Hematopoietic multipotent progenitor cell treated with erythropoietin and hydrocortisone succinate and interleukin-3 and kit ligand, for 4 days (in vitro differentiated cells): ENCODE results near the gene GOSR1.
"Not testable (repeated sequence)": the region's sequence is repeated elsewhere in the genome, so short reads cannot be mapped to it uniquely, and the experiment has no call there.

Experiments used
- DNase-seq: peaks from one replicate; pipeline ENCODE4 v3.0.0-alpha.2; 2015

Gene GOSR1

DNA sequence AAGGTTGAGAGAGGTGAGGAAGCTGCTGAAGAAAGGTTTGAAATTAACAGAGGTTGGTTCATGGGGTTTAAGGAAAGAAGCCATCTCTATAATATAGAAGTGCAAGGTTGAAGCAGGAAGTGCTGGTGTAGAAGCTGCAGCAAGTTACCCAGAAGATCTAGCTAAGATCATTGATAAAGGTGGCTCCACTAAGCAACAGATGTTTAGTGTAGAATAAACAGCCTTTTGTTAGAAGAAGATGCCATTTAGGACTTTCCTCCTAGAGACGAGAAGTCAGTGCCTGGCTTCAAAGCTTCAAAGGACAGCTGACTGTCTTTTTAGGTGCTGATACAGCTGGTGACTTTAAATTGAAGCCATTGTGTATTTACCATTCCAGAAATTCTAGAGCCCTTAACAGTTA, 29.3 kb downstream of the GOSR1 start:
- peak; percentile 10 for DNase-seq

GRCh38 chr17:30513346-30513745, 36.1 kb downstream of the GOSR1 start:
- no peak for DNase-seq

DNA sequence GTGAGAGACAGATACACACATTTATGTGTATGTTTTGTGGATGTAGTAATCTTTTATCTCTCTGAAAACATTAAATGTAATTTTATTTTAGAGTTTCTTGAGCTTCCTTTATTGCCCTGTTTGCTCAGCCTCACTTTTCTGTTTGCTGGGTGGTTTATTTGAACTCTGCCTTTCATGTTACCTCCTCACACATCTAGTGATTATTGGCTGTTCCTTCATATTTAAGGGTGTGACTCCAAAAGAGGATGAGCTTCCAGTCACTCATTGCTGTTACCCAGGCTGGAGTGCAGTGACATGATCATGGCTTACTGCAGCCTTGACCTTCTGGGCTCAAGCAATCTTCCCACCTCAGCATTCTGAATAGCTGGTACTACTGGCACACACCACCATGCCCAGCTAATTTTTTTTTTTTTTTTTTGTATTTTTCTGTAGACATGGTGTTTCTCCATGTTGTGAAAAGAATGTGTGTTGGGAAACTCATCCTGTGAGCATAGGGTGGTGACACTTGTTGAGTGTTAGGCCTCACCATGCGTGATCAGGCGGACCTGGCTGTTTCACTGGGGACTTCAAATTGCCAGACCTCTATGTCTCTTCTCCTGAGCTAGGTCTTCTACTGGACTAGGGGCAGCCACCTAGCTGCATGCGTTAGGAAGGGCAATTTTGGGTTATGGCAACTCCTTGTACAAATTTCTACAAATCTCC, 37.8 kb downstream of the GOSR1 start:
- no peak for DNase-seq

- no peak for DNase-seq
These were observed 40.6 kb downstream of the GOSR1 start for GRCh38 chr17:30517786-30518185.

DNA sequence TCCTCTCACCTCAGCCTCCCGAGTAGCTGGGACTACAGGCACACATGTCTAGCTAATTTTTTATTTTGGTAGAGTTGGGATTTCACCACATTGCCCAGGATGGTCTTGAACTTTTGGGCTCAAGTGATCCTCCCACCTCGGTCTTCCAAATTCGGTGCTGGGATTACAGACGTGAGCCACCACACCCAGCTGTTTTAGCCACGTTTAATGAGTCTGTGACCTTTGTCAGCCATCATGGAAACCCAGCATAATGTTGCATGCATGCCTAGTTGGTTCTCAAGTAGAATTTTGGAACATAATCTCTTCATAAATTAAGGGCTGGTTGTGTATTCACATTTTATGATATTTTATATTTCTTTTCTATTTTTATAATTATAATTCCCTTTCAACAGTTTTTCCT, 42.0 kb downstream of the GOSR1 start:
- DNase-seq = no peak

- DNase-seq = no peak
These were observed 42.5 kb downstream of the GOSR1 start for GRCh38 chr17:30519707-30520106.

DNA sequence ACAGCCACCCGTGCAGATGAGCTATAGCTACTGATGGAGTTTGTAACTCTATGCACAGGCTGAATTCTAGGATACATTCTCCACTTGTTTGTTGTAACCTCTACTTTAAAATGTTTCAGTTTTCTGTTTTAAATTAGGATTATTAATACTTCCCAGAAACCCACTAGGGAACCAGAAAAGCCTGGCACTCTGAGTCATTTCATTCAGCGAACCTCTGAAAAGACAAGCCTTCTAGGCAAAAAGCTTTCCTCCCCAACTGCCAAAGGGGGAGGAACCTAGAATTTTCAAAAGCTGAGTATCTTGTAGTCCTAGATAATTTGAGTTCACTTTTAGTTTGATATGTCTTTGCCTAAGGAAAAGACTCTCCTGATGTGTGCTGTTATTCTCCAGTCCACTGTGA, 43.2 kb downstream of the GOSR1 start:
- DNase-seq = no peak

- DNase-seq = no peak
These were observed 43.7 kb downstream of the GOSR1 start for GRCh38 chr17:30520882-30521281.

GRCh38 chr17:30521766-30522165, 44.6 kb downstream of the GOSR1 start:
- DNase-seq = no peak

- not testable (repeated sequence) for DNase-seq
These were observed 46.0 kb downstream of the GOSR1 start for GRCh38 chr17:30523236-30523635.

GRCh38 chr17:30524847-30525246, 47.6 kb downstream of the GOSR1 start:
- no peak for DNase-seq

DNA sequence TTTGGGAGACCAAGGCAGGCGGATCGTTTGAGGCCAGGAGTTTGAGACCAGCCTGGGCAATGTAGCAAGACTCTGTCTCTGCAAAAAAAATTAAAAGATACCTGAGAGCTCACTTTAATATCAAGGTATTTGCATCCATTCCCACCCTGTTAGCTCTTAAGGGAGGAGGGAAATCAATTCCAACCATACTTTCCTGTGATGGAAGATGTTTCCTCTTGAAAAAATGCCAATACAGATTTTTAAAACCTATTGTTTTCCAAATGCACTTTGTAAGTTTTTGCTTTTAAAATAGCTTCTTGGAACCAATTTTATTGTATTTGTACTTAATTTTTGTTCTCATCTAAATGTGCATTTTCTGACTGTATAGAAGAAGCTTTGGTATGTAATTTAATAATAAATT, 49.2 kb downstream of the GOSR1 start:
- DNase-seq = no peak

DNA sequence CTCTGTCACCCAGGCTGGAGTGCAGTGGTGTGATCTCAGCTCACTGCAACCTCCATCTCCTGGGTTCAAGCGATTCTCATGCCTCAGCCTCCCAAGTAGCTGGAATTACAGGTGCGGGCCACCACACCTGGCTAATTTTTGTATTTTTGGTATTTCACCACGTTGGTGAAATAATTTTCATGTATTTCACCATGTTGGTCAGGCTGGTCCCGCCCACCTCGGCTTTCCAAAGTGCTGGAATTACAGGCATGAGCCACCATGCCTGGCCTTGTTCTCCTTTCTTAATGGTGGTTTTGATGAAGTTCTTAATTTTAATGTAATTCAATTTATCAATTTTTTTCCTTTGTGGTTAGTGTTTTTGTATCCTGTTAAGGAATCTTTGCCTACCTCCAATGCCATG, 51.5 kb downstream of the GOSR1 start:
- not testable (repeated sequence) for DNase-seq

GRCh38 chr17:30530346-30531025, 53.3 kb downstream of the GOSR1 start:
- no peak for DNase-seq

- peak; percentile 8 for DNase-seq
These were observed 55.7 kb downstream of the GOSR1 start for GRCh38 chr17:30532871-30533270.

DNA sequence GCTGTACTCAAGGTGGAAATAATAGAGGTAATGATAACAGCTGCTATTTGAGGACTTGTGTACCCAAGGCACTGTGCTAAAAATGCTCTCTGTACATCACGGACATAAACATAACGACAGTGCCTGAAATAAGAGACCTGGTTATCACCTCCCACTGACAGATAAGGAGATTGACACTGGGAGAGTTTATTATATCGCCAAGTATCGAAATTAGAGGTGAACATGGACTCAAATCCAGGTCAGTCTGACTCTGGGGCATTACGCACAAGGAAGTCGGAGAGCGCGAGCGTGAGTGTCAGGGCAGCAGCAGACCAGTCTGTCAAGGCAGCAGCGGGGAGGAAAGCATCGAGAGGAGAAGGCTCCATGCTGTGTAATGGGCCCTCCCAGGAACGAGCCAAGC, 57.1 kb downstream of the GOSR1 start:
- no peak for DNase-seq

GRCh38 chr17:30534938-30535921, 58.0 kb downstream of the GOSR1 start:
- DNase-seq = no peak

DNA sequence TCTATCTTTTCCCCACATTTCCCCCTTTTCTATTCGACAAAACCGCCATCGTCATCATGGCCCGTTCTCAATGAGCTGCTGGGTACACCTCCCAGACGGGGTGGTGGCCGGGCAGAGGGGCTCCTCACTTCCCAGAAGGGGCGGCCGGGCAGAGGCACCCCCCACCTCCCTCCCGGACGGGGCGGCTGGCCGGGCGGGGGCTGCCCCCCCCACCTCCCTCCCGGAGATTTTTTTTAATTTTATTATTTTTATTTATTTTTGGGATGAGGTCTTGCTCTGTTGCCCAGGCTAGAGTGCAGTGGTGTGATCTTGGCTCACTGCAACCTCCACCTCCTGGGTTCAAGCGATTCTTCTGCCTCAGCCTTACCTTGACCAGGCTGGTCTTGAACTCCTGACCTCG, 59.6 kb downstream of the GOSR1 start:
- DNase-seq = not testable (repeated sequence)

DNA sequence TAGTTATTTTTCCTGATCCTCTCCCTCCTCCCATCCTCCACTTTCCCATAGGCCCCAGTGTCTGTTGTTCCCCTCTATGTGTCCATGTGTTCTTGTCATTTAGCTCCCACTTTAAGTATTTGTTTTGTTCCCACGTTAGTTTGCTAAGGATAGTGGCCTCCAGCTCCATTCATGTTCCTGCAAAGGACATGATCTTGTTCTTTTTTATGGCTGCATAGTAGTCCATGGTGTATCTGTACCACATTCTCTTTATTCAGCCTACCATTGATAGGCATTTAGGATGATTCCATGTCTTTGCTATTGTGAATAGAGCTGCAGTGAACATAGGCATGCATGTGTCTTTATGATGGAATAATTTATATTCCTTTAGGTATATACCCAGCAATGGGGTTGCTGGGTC, 60.5 kb downstream of the GOSR1 start:
- DNase-seq = not testable (repeated sequence)

DNA sequence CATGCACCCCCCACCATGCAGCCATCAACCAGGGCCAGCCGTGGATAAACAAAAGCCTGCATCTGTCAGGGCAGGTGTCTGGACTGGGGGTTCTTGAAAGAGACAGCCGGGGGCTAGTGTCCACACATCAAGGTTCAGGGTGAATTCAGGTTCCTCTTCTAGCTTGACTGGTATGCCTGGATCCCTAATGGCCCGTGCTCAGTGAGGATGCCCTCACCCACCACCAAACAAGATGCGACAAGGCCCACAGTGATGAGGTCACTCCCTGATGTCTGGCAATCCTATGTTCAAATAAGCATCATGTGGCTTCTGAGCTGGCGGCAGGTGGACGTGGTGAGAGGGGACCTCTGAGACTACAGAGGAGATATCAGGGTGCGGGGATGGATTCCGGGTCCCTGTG, 64.6 kb downstream of the GOSR1 start:
- DNase-seq = no peak

- no peak for DNase-seq
These were observed 66.2 kb downstream of the GOSR1 start for GRCh38 chr17:30543456-30543855.

GRCh38 chr17:30545024-30545423, 67.8 kb downstream of the GOSR1 start:
- peak; percentile 91 for DNase-seq

- no peak for DNase-seq
These were observed 70.8 kb downstream of the GOSR1 start for GRCh38 chr17:30547778-30548573.
